DMS114 treated with DMSO at 0.1 percent for 48 hours (cell line): Measurements from ENCODE around the gene PRSS48.
"Not testable (repeated sequence)": the region's sequence is repeated elsewhere in the genome, so short reads cannot be mapped to it uniquely, and the experiment has no call there.

Experiments
- DNase-seq: peaks from one replicate; lab custom pipeline; 2025; ENCODE audit not compliant: unreplicated experiment; lab: John Stamatoyannopoulos, UW

Gene PRSS48

DNA sequence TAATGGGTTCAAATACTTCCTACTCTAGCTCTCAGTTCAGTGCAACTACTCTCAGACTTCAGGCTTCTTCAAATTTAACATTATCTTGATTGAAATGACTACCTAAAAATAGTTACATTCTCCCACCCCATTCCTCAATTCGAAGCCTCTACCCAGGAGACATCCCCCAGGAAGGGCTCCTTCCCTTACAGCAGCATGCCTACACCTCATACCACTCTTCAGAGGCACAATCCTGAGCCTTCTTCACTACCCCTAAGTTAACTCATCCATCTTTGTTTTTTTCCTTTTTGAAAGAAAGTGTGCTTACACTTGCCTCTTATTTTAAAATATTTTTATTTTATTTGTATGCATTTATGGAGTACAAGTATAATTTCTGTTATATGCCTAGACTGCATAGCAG is 17.2 kb upstream of the PRSS48 start:
- no peak for DNase-seq

DNA sequence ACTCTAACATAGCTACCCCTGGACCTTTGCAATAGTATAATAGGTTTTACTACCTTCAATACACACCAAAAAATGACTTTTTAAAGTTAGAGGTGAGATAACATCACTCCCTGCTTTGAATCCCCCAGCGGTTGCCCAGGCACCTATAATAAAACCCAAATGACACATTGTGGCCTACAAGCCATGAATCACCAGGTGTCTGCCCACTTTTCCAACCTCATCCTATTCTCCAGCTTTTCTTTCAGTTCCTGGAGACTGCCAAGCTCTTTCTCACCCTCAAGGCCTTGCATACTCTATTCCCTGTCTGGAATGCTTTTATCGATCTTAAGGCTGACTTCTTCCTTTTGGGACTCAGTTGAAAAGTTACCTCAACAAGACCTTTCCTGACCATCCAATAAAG is 16.4 kb upstream of the PRSS48 start:
- DNase-seq: no peak

DNA sequence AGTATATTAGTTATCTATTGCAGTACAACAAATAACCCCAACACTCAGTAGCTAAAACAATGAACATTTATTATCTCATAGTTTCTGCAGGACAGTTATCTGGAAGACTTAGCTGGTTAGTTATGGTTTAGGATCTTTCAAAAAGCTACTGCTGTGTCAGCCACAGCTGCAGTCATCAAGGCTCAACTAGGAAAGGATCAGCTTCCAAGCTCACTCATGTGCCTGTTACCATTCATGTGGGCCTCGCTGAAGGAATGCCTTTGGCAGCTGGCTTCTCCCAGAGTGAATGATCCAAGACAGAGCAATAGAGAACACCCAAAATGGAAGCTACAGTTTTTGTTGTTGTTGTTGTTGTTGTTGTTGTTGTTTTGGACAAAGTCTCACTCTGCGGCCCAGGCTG is 13.5 kb upstream of the PRSS48 start:
- no peak for DNase-seq

DNA sequence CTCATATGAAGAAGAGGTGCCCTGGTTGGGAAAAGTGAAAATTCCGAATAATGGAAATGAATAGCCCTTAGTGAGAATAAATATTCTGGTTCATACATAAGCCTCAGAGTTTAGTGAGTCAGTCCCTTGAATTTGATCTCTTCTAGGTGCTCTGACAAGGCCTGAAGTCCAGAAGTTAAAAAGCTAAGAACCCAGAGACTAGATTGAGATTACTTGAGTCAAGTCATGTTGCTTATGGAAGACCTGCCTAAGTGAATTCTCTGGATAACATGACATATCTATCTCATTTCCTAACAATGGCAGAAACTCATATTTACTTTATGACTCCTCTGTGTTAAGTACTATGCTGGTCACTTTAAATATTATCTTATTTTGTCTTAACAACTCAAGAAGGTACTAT is 10.5 kb upstream of the PRSS48 start:
- DNase-seq: no peak

DNA sequence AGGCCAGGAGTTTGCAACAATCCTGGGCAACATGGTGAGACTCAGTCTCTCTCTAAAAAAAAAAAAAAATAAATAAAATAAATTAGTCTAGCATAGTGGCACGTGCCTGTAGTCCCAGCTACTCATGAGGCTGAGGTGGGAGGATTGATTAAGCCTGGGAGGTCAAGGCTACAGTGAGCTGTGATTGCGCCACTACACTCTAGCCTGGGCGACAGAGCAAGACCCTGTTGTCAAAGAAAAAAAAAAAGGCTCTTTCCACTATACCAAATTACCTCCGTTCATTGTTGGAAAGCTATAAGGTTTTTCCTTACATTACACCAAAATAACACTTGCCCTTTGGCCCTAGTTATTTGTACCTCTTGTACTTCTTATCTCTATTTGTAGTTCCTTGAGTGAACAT is 9.9 kb upstream of the PRSS48 start:
- no peak for DNase-seq

DNA sequence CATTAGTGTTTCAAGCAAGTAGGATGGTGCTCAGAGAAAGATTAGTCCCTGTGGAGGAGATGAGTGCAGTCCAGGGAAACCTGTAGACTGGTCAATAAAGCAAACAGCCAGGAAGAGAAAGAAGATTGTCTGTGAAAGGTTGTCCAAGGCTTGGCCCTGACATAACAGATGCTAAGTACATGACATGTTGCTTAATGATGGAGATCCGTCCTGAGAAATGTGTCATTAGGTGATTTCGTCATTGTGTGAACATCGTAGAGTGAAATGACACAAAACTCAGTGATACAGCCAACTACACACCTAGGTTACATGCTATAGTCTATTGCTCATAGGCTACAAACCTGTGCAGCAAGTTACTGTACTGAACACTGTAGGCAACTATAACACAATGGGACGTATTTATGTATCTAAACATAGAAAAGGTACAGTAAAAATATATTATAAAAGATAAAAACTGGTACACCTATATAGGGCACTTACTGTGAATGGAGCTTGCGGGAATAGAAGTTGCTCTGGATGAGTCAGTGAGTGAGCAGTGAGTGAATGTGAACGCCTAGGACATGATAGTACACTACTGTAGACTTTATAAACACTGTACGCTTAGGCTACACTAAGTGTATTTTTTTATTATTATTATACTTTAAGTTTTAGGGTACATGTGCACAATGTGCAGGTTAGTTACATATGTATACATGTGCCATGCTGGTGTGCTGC is 9.0 kb upstream of the PRSS48 start:
- no peak for DNase-seq

DNA sequence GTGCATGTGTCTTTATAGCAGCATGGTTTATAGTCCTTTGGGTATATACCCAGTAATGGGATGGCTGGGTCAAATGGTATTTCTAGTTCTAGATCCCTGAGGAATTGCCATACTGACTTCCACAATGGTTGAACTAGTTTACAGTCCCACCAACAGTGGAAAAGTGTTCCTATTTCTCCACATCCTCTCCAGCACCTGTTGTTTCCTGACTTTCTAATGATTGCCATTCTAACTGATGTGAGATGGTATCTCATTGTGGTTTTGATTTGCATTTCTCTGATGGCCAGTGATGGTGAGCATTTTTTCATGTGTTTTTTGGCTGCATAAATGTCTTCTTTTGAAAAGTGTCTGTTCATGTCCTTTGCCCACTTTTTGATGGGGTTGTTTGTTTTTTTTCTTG is 8.1 kb upstream of the PRSS48 start:
- DNase-seq: not testable (repeated sequence)

DNA sequence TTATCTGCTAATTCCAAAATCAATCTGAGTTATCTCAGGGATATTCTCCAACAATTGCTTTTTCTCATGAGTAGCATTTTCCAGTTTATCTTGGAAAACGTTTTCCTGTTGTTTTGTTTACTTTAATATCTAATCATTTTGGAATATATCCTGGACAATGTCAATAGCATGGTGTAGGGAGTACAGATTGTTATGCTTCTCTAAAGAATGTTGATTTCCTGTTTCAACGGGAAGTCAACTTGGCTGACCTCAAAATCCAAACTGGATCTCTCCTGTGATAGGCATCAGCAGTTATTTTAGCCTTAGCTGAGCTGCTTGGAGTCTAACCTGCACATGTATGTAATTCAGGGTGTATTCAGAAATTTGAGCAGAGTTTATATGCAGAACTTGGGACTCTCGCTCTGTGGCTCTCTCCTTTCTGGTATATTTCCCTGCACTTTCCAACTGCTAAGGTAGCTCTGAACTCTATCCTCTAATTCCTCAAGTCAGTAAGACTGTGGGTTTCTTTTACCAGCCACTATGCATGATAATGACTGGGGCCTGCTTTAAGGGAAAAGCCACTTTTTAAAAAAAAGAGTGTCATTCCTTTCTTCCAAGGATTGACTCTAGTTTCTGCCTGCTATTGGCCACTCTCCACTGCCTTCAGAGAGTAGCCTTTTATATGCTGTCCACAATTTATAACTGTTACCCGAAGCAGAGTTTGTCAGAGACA is 7.7 kb downstream of the PRSS48 start:
- no peak for DNase-seq

DNA sequence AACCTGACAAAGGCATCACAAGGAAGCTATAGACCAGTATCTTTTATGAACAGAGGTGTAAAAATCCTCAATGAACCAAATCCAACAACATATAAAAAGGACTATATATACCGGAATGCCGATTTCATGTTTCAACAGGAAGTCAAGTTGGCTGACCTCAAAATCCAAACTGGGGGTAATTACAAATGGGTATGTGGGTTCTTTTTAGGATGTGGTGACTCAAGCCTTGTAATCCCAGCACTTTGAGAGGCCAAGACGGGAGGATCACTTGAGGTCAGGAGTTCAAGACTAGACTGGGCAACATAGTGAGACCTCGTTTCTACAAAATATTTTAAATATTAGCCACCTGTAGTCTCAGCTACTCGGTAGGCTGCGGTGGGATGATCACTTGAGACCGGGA is 10.4 kb downstream of the PRSS48 start:
- no peak for DNase-seq

DNA sequence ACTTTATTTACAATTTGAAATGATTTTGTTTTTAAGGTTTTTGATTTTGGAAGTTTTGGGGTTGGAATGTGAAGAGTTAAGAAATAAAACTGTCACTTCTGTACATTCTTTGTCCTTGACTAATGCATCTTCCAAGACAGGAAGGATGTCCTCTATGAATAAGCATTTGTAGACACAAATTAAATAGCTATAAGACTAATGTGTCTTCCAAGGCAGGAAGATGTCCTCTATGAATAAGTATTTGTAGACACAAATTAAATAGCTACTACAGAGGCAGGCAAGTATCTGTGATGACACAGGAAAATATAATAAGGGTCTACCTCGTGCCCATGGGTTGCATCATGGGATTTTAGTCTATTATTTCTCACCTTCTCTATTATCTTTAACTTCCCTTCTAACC is 14.5 kb downstream of the PRSS48 start:
- DNase-seq: no peak

DNA sequence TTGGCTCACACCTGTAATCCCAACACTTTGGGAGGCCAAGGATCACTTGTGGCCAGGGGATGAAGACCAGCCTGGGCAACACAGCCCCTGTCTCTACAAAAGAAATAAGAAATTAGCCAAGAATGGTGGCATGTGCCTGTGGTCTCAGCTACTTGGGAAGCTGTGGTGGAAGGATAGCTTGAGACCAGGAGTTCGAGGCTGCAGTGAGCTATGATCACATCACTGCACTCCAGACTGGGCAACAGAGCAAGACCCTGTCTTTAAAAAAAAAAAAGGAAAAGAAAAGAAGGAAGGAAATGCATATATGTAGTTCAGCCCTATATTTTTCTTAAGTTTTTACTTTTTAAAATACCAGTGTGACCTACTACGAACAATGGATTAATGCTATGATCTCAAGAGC is 15.1 kb downstream of the PRSS48 start:
- no peak for DNase-seq

DNA sequence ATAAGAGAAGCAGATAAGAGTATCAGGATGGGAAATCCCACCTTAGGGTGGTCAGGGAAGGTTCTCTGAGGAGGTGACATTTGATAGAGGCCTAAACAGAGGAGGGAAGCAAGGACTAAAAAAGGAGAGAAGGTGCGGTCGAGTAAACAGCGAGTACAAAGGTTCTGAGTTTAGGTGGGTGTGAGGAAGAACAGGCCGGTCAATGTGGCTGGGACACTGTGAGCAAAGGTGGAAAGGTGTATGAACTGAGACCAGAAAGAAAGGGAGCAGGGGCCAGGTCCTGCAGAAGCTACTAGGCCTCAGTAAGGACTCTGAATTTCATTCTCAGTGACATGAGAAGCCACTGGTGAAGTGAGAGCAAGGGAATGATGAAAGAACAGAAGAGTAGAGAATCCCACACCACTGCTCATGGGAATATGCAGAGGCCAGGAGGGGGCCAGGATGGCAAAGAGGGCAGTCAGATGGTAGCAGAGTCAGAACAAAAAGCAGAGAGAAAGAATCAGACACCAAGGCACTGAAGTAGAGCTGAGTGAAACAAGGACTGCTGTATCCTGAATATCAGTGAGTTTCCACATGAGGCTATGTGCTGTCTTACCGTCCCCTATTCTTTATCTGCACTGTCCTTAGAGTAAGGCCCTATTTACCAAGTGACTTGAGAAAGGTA is 18.0 kb downstream of the PRSS48 start:
- no peak for DNase-seq

DNA sequence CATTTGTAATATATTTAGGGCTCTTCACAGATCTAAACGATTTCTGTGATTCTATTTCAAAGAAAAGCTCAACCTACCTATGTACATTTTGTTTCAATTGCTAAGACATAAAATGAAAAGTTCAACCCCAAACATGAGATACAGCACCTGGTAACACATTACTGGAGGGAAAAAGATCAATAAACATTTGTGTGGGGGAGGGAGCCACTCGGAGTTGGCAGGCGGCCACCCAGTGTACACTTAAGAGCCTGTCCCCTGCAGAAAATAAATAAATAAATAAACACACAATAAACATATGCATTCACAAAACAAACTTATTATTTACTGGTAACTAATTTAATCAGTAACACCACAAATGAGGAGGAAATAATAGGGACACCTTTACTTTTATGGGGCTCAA is 19.3 kb downstream of the PRSS48 start:
- no peak for DNase-seq

DNA sequence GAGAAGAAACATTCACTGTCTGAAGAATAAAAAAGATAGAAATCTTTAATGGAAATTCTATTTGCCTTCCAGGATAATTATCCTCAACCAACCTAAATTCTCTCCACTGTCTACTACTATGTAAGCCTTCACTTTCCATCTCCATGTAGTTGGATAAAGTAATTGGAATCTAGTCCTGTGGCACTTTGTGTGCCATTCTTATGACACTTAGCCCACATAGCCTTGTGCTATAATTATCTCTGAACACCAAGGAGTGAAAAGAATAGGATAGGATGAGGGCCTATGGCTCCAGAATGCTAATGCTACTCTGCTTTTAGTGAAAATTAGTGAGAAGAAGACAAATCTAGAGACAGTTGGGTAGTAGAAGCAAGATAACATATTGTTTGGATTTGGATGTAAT is 20.2 kb downstream of the PRSS48 start:
- no peak for DNase-seq

DNA sequence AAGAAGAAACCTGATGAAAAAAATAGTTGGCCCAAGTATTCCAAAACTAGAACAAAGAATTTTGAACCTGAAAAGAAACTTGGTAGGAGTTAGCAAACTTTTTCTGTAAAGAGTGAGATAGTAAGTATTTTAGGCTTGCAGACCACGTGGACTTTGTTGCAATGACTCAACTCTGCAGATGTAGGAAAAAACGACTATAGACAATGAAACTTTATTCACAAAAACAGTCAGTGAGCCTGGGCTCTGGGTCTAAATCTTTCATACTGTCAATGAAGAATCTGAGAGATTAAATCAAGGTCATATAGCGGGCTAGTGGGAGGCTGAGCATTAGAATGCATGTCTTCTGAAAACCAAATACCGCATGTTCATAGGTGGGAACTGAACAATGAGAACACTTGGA is 25.5 kb downstream of the PRSS48 start:
- DNase-seq: no peak

DNA sequence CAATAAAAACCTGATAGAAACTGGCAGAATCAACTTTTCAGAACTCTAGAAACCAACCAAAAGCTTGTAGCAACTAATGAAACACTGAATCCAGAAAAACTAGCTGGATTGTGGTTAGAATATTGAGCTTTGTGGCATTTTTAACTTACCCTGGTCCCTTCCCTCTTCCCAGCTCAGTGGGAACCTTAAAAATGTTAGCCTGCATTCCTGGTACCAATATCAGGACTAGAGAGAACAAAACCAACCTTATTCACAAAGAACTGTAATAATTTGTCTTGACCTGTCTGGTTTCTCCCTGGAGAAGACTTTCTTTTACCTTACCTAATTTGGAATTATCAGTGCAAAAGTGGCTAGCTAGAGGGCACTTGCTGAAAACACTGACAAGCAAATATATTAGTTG is 27.3 kb downstream of the PRSS48 start:
- DNase-seq: no peak

DNA sequence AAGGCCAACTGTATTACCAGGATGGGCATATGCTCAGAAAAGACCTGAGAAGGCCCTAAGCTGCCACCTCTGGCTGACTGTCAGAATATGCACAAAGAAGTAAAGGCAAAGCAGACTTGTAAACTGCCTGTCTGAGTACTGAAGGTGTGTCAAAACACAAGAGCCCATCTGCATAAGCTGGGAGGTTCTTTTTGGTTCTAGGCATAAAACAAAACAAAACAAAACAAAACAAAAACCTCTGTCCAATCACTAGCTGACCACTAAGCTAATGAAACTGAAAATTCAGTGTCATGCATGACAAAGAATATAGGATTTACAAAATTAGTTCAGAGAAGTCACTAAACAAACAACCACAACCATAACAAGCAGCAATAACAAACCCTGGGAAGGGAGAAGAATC is 27.8 kb downstream of the PRSS48 start:
- DNase-seq: no peak

DNA sequence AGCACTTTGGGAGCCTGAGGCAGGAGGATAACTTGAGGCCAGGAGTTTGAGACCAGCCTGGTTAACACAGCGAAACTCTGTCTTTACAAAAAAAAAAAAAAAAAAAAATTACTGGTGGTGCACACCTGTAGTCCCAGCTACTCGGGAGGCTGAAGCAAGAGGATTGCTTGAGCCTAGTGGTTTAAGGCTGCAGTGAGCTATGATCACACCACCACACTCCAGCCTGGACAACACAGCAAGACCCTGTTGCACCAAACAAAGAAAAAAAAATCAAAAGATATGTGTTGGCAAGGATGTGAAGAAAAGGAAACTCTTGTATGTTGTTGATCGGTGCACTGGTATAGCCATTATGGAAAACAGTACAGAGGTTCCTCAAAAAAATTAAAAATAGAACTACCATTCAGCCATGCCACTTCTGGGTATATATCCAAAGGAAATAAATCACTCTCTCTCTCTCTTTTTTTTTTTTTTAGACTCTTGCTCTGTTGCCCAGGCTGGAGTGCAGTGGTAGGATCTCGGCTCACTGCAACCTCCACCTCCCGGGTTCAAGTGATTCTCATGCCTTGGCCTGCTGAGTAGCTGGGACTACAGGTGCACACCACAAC is 33.3 kb downstream of the PRSS48 start:
- DNase-seq: no peak

DNA sequence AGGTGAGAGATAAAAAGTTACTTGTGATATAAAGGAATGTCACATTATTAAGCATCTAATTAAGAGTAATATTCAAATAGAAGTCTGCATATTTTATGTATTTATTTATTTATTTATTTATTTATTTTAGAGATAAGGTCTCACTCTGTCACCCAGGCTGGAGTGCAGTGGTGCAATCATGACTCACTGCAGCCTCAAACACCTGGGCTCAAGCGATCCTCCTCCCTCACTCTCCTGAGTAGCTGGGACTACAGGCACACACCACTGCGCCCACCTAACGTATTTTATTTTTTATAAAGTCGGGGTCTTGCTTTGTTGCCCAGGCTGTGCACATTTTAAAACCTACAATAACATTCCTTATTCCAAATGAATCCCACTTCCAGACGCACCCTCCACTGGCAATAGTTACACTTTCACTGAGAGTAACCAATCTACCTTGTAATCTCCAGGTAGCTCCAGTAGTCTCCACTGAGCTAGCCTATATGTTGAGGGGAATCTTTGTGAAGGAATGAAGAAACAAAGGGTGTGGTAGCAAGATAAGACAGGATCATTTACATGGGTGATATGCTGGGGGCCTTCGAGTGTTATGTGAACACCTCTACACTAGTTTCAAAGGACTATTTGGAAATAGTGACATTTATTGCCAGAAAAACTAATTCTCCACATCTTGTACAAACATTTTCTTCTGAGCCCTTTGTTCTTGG is 36.5 kb downstream of the PRSS48 start:
- no peak for DNase-seq

DNA sequence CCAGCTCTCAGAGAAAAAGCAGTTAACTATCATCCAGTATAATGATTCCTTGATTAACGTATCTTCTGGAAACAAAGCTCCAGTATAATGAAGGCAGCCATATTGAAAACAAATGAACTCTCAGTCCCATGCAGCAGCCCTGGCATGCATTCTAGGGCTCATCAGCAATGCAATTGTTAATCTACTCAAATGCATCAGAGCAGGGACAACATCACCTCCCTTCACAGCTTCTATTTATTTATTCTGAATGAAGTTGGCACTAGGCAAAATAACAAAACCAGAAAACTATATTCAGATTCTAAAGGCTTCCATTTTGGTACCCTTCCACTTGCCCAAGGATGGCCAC is 37.0 kb downstream of the PRSS48 start:
- no peak for DNase-seq

DNA sequence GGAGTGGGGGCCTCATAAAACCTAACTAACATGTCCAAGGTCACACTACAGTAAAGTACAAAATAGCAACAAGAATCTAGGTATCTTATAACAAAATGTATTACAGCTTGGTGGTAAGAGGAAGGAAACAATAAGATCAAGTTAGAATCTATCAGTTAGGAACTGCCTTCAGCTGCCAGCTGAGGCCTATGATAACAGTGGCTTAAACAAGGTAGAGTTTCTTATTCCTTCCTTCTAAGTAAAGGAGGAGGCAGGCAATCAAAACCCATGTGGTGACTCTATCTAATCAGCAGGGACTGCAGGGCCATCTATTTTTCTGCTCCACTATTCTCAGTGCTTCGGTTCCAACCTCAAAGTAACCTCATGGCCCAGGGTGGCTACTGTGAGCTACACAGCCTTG is 37.5 kb downstream of the PRSS48 start:
- no peak for DNase-seq
